Measurements from ENCODE around the gene RPL27.
"Not testable (repeated sequence)": the region's sequence is repeated elsewhere in the genome, so short reads cannot be mapped to it uniquely, and the experiment has no call there.

RPL27 gene

DNA sequence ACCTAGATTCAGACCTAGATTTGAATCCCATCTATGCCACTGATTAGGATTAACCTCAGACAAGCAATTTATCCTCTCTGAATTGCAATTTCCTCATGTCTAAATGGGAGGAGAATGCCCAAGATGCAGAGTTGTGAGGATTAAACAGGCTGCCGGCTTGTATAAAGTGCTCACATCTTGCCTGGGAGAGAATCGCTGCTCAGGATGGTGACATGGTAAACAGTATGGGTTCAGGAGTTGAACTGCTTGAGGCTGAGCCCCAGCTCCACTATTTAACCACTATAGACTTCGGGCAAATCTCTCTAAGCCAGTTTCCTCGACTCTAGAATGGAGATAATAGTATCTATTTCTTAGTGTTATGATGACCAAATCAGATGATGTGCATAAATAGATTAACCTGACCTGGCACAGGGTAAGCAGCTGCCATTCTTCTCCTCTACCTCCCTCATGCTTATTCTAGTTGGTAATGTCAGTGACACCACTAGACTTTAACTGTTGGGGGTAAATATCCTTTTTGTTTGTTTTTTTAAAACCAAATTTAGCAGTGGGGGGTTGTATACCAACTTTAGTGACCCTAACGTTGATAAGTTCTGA lies 732 bp upstream of the RPL27 start:
- DNase-seq, result peak; percentile 48

DNA sequence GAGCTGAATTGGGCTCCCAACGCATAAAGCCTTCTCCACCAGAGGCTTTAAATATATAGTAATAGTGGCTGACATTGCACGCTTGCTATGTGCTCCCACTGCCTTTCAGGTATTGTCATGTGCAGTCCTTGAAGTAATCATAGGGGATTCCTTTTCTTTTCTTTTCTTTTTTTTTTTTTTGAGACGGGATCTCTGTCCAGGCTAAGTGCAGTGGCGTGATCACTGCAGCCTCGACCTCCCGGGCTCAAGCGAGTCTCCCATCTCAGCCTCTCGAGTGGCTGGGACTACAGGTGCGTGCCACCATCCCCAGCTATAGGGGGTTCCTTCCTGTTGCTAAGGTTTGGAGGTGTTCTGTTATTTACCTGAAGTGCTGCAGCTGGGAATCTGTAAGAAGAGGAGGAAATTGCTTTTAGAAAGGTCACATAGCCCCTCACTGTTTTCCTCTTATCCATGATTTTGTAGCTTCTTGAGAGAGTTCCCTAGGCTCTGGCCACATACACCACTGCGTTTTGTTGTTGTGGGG lies 845 bp downstream of the RPL27 start:
- DNase-seq, result no peak

DNA sequence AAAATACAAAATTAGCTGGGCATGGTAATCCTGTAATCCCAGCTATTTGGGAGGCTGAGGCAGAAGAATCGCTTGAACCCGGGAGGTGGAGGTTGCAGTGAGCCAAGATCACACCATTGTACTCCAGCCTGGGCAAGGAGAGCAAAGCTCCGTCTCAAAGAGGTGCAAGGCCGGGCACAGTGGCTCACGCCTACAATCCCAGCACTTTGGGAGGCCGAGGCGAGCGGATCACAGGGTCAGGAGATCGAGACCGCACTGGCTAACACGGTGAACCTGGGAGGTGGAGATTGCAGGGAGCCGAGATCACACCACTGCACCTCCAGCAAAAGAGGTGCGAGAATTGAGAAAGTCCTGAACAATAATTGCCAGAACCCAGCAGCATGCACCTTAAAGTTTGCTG lies 2.7 kb downstream of the RPL27 start:
- not testable (repeated sequence) for DNase-seq

DNA sequence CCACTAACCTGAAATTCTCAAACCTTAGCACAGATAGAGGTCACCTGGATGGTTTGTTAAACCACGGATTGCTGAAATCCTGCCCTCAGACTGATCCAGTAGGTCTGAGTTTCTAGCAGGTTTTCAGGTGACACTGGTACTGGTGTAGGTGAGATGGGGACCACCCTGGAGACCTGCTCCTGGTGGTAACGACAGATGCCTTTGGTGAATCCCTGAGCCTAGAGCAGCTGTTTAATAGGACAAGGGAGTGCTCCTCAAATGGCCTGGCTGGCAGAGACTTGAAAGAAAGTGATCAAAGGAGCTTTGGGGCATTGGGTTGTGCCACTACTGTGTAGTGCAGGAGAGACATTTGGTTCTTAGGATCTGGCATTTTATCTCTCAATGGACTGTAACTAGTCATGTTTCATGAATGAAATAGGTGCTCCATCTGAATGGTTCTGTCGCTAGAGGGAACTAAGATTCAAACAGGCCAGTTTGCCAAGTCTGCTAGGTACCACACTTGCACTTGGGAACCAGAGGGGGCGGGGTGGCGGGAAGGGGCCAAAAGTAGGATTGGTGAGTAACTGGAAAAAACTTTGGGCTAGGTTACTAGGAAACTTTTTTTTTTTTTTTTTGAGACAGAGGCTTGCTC lies 5.4 kb downstream of the RPL27 start:
- DNase-seq, result no peak

DNA sequence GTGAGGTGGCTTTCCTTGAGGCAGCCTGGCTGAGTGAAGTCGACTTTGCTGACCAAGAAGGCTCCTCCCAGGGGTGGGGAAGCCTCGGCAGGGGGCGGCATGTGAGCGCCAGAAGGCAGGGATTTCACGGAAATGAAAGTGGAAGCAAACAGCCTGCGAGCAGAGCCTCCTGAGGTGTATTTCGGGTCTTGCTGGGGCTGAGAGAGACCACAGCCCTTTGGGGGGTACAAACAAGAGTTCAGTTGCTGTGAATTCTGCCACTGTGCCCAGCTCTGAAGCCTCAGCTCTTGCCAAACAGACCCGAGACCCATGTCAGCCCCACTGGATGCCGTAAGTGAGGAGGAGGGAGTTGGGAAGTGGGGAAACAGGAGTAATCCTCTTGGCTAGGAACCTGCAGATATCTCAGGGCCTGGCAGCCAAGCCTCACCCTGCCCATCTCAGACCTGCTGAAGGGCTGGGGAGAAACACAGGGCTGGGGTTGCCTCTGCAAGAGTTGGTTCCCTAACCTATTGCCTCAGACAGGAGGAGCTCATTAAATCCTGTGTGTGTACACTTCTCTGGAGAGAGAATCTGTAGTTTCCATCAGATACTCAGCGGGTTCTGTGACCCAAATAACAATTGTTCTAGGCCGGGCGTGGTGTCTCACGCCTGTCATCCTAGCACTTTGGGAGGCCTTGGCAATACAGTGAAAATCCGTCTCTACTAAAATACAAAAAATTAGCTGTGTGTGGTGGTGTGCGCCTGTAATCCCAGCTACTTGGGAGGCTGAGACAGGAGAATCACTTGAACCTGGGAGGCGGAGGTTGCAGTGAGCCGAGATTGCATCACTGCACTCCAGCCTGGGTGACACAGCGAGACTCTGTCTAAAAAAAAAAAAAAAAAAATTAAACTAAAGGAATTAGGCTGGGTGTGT lies 8.7 kb downstream of the RPL27 start, which contains the start of gene IFI35:
Gene IFI35 (plus strand): TSS at position 146 of the 913 bp plus-strand sequence. CDS start 164 bp downstream, at position 310.
- peak; percentile 77 for DNase-seq

DNA sequence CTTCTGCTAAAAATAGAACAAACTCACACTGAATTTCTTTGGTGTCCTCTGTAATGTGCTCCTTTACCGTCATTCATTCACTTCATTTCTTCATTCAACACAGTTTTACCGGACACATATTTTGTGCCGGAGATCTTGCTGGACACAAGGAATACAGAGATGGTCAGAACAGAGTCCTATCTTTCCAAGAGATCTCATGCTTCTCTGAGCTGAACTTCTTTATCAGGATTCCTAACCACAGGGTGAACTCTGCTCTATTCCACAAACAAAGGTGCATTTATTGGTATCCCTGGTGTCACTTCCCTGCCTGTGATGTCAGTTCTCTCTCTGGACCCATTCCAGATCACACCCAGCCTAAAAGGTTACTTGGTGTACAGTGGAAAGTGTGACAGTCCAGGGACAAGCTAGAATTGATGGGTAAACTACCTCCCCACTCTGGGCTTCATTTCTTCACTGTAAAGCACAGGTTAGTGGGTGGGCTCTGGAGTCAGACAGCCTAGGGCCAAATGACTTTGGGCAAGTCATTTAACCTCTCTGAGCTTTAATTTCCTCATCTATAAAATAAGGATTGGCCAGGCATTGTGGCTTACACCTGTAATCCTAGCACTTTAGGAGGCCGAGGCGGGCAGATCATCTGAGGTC lies 12.6 kb downstream of the RPL27 start:
- no peak for DNase-seq

DNA sequence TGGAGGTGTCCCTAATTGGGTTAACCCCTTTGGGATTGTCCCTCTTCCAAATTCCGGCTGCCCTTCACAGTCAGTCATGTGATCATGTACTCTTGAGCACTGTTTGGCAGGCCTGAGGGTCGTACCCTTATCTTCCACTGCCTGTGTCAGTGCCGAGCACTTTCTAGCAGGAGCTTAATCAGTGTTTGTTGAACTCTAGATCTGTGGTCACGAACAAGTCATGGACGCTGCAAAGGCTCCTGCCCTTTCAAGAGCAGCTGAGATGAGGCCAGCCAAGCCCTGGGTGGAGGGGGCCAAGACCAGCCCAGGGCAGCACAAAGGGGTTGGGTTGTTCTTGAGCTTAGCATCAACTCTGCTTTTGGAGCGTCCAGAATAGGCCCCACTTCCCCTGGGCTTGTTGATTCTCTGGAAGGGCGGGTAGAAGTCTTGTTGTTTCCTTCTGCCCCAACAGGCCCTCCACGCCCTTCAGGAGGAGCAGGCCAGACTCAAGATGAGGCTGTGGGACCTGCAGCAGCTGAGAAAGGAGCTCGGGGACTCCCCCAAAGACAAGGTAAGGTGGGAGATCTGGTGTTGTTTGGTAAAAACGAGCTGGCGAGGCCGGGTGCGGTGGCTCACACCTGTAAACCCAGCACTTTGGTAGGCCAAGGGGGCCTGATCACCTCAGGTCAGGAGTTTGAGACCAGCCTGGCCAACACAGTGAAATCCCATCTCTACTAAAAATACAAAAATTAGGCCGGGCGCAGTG lies 13.7 kb downstream of the RPL27 start:
- DNase-seq, result no peak

DNA sequence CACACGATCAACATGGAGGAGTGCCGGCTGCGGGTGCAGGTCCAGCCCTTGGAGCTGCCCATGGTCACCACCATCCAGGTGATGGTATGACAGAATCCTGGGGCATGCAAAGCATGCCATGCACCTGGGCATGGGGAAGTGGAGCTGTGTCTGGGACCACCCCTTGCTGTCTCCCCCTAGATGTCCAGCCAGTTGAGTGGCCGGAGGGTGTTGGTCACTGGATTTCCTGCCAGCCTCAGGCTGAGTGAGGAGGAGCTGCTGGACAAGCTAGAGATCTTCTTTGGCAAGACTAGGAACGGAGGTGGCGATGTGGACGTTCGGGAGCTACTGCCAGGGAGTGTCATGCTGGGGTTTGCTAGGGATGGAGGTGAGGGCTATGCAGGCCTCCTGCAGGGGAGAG lies 15.1 kb downstream of the RPL27 start:
- no peak for DNase-seq

DNA sequence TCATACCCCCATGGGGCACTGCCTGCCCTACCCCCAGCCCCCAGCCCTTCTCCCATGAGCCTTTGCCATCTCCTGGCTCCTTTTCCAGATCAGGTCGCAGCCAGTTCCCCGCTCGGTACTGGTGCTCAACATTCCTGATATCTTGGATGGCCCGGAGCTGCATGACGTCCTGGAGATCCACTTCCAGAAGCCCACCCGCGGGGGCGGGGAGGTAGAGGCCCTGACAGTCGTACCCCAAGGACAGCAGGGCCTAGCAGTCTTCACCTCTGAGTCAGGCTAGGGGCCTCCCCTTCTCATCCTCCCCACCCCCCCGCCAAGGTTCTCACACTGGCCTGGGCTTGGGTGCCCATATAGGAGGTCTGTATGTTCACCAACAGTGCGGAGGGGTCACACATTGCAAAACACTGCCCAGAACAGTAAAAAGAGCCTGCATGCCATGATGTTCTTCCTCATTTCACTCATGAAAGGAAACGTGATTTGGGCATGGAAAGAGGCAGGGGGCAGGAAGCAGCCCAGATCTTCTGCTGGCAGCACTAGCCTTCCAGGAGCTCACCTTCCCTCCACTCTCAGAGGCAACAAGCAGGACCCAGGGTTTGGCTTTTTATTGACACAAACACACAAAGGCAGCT lies 15.9 kb downstream of the RPL27 start:
- no peak for DNase-seq

DNA sequence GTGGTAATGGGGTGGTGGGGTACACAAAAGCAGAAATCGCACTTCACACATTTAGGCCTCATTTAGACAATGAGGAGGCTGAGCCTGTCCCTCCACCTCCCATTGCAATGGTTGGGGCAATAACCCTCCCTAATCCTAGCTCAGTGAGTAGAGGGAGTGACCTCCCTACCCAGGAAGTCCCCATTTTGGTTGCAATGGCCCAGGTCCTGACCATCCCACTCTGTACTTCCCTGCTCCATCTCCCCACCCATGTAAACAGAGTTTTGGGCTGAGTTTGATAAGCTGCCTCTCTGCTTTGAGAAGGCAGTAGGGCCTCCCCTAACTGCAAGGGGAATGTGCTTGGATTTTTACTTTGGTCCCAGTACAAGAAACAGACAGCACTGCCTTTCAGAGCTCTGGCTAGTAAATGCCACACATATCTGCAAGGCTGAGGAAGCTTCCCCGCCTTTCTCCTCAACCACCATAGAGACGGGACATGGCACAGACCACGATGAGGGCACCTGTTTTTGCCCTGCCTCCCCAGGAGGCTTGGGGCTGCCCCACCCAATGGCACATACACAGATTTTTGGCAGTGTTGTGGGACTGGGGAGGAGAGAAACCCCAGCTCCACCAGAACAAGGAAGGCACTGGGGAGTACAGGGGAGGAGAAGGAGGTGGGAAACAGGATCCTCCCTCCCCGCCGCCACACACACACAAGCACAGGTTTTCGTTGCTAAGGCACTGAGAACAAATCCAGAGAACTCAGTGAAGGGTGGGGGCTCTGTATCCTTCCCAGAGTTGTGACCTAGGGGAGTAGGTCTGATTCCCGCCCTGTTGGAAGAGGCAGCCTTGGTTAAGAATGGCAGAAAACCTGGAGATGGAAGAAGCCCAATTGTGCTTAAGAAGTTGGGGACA lies 16.7 kb downstream of the RPL27 start:
- DNase-seq, result no peak

DNA sequence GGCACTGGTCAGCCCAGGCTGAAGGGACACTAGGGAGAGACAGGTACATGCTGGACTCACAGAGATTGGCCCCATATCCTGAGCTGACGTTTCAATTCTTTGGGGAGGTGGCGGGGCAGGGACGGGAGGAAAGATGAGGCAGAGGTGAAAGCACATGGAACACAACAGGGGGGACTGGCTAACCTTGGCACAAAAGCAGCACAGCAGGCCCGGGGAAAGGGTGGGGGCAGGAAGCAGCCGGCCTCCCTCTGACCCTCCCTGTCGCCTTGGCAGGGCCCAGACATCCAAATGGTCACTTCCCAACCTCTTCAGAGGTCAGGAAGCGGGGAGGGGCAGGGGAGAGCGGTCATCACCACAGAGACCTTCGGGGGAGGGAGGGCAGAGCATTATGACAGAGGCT lies 17.4 kb downstream of the RPL27 start:
- DNase-seq, result no peak

DNA sequence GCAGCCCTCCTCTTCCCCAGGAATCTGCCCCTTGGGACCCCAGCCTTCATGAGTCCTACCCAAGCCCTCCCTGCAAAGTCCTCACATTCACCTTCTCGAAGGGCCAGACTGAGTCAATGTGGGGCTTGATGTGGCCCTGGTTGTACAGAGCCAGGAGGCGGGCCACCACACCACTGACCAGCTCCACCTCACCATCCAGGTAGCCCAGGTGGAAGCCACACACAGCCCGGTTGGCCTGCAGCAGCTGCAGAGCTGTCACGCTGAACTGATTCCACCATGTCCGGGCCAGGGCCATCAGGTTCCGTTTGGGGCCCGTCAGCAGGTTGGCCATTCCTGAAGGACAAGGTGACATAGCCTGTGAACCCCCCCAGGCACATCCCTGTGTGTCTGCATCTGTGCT lies 18.0 kb downstream of the RPL27 start:
- DNase-seq, result no peak

DNA sequence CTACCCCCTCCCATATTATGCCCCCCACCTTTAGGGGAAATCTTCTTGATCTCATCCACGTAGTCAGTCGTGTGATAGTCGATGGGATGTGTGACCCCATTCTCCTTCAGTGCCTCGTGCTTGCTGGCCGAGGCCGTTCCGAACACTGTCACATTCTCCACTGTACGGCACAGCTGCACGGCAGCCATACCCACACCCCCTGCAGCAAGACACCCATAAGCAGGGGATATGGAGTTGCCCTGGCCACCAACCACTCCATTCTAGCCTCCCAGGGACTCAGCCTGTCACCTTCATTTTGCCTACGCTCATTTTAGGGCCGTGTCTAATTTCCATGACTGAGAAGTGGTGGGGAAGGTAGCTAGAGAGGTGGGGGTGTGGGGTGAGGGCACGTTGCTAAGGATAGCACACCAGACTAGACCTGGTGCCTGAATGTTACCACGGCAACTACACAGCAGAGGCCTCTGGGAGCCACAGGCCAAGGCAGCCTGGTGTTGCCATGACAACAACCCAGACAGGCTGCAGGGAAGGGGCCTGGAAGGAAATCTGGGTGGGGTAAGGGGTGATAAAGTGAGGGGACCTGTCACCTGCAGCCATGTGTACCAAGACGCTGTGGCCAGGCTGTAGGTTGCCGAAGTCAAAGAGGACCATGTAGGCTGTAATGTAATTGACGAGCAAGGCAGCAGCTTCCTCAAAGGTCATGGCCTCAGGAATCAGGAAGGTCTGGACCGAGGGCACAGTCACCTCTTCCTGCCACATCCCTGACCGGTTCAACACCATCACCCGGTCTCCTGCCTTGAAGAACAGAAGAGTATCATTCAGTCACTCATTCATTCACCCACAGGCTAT lies 20.0 kb downstream of the RPL27 start:
- peak; percentile 41 for DNase-seq

DNA sequence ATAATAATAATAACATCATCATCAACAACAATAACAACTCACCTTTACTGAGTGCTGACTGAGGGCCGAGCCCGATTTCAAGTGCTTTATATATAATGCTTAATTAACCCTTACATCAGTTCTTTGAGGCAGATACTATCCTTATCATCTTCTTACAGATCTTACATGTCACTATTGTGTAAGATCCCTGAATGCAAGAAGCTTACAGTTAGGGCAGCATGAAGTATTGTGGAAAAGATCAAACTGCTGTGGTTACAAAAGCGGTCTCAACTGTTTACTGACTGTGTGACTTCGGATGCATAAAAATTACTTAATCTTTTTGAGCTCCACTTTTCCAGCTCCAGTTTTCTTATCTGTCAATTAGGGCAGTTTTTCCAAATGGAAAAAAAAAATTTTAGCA lies 20.7 kb downstream of the RPL27 start:
- no peak for DNase-seq

DNA sequence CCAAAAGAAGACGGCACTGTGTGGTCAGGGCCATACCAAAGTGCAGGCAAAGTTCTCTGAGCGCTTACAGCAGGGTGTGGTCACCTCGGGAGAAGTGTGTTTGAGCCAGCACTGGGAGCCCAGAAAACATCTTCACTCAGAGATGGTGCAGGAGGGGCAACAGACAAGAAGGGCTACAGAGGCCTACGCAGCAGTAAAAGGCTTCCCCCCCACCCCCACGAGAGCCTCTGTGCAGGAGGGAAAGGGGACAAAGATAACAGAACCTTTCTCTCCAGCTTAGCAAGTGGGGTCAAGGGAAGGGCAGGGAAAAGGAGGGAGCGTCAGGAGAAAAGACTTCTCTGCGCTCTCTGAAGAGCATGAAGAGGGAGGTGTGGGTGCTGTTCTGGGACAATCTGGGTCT lies 21.2 kb downstream of the RPL27 start:
- DNase-seq, result no peak

DNA sequence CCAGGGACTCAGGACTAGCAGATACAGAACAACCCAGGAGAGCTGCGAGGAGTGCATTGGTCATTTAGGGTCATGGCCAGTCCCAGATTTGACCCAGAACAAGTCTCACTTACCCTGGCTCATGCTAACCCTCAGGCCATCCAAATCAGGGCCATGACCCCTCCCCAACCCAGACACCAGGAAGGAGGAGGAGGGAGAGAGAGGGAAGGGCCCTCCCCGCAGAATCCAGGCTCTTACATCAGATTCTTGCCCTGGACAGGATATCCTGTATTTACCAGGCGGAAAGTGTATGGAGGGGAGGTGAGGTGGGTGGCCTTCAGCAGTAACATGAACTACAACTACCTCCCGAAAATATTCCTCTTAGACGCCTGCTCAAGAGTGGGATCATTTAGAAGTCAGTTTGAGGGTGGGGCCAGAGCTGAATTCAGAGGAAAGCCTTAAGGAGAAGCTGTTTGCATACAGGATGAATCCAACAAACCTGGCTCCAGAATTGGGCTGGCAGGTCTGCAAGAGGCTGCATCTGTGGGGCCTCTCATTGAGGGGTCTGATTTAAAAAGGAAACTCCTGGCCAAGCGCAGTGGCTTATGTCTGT lies 21.9 kb downstream of the RPL27 start:
- no peak for DNase-seq

DNA sequence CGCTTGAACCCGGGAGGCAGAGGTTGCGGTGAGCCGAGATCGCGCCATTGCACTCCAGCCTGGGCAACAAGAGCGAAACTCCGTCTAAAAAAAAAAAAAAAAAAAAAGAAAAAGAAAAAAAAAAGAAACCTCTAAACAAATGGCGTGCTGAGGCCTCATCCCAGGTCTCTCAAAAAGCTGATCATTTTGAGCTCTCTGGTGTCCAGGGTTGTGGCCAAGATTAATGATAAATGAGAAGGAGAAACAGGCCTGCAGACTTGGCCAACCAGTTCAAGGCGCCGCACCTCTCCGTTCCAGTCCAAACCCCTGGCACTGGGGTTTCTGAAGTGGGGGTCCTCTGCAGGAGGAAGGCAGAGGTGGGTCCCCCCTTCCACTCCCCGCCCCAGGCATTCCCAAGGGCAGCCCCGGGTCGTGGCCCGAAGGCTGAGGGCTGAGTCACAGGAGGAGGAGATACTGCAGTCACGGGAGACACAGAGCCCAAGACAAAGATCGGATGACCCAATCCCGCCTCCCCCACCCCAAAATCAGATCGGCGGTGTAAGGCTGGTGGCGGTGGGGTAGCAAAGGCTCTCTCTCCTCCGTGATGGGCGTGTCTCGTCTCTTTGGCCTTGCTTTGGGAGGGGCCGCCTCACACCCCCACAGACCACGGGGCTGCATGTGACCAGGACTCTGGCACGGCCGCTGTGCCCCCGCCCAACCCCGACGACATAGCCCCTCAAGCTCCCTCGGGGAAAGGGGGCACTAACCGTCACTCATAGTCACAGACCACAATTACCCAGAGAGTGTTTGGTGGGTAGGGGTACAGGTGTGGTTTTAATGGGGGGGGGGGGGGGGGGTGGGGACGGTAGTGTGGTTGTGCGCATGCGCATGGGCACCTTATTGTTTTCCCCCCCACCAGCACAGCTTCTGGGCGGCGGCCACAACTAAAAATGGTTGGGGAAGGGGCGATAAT lies 22.8 kb downstream of the RPL27 start:
- peak; percentile 53 for DNase-seq
